Endodermal cell (in vitro differentiated cells): Measurements from ENCODE around the gene SPATA31C1. TPM values are rescaled to one million over a fixed set of nuclear protein-coding genes. Genes with fewer than 3 reads are reported as not detected.

Source experiments
- DNase-seq: peaks from one replicate; pipeline ENCODE4 v3.0.0-alpha.2; 2017
- H3K27ac ChIP-seq: 2 replicates; pipeline ENCODE4 v1.5.1; 2013; ENCODE audit warnings: mild to moderate bottlenecking, low read depth, low read length, moderate library complexity
- H3K27me3 ChIP-seq: 2 replicates; pipeline ENCODE4 v1.6.1; 2013; ENCODE audit warnings: mild to moderate bottlenecking, low read length, moderate library complexity; ENCODE audit not compliant: insufficient read depth, control insufficient read depth, poor library complexity, severe bottlenecking
- H3K36me3 ChIP-seq: 2 replicates; pipeline ENCODE4 v1.7.0; 2013; ENCODE audit warnings: mild to moderate bottlenecking, low read length, moderate library complexity; ENCODE audit not compliant: control insufficient read depth, insufficient read depth
- H3K4me1 ChIP-seq: one replicate; pipeline ENCODE4 v1.7.0; 2013; ENCODE audit warnings: low read length; ENCODE audit not compliant: control insufficient read depth, insufficient read depth
- H3K4me3 ChIP-seq: 2 replicates; pipeline ENCODE4 v1.5.1; 2013; ENCODE audit warnings: mild to moderate bottlenecking, low read length, moderate library complexity
- H3K9ac ChIP-seq: 2 replicates; pipeline ENCODE4 v1.6.1; 2013; ENCODE audit warnings: mild to moderate bottlenecking, low read length, moderate library complexity; ENCODE audit not compliant: poor library complexity, severe bottlenecking; ENCODE audit errors: extremely low read depth
- H3K9me3 ChIP-seq: 2 replicates; pipeline ENCODE4 v1.6.1; 2013; ENCODE audit warnings: mild to moderate bottlenecking, low read length, moderate library complexity; ENCODE audit not compliant: control insufficient read depth
- H3K27ac Mint-ChIP-seq: 2 replicates; pipeline ENCODE4 v1.8.0; 2020; ENCODE audit warnings: mixed read lengths
- H3K27me3 Mint-ChIP-seq: 2 replicates; pipeline ENCODE4 v1.8.0; 2021; ENCODE audit warnings: mild to moderate bottlenecking, mixed read lengths; ENCODE audit not compliant: insufficient read depth
- H3K36me3 Mint-ChIP-seq: 2 replicates; pipeline ENCODE4 v1.8.0; 2020; ENCODE audit warnings: low read depth, mixed read lengths
- H3K4me1 Mint-ChIP-seq: 2 replicates; pipeline ENCODE4 v1.8.0; 2020; ENCODE audit warnings: mixed read lengths
- H3K4me3 Mint-ChIP-seq: 2 replicates; pipeline ENCODE4 v1.8.0; 2020; ENCODE audit warnings: mild to moderate bottlenecking, moderate library complexity, mixed read lengths
- H3K9me3 Mint-ChIP-seq: 2 replicates; pipeline ENCODE4 v1.8.0; 2020; ENCODE audit warnings: mild to moderate bottlenecking, mixed read lengths
- CTCF ChIP-seq: fragments of 200-600 bp; sonication (generic); conservative IDR thresholded peaks from 2 replicates; pipeline ENCODE4 v1.5.0; 2021; ENCODE audit warnings: antibody characterized with exemption, mild to moderate bottlenecking
- WGBS, 2 experiments: methylation state at CpG; one replicate each; pipeline versions ENCODE4 v1.1.5 to v1.1.7; 2013; ENCODE audit warnings: missing lambda C conversion rate in 2 of 2, mixed read lengths in 1 of 2; ENCODE audit not compliant: insufficient coverage in 1 of 2, insufficient read length in 1 of 2; 5-methylcytosine and 5-hydroxymethylcytosine counted together
- total RNA-seq, 2 donors: library from RNA; stranded (reverse); fragmentation: NEBNext Ultra II Directional in 1 of 2; extraction: Animal tissue kit (Norgen Biotek cat#: 25700) in 1 of 2; gene quantifications; 2 replicates in 1 of 2; 3 replicates in 1 of 2; pipeline ENCODE4 v1.2.1, GENCODE V29; 2021

Gene SPATA31C1
- total RNA-seq, 2 donors from 2014 or later, result 0.09 TPM; not detected in 1

- H3K9ac ChIP-seq, result no peak overlapping the region
- H3K4me3 ChIP-seq, result no peak overlapping the region
- Mint-ChIP-seq H3K9me3 (peaks cover 8% of the 10 kb centered on the region), H3K4me3 (no peak overlapping the region), H3K36me3 (no peaks in the 10 kb centered on the region), H3K4me1 (peaks cover 10% of the 10 kb centered on the region), H3K27me3 (peaks cover 3% of the 10 kb centered on the region), H3K27ac (no peak overlapping the region)
- no peaks in the 10 kb centered on the region for H3K36me3 ChIP-seq
- H3K4me1 ChIP-seq, result no peaks in the 10 kb centered on the region
- no peak for TF ChIP-seq CTCF
- no peaks in the 10 kb centered on the region for H3K9me3 ChIP-seq
- peak; percentile 40 for DNase-seq
- no peaks in the 10 kb centered on the region for H3K27me3 ChIP-seq
- 91 to 93% methylated on average over 7 of the region's 7 CpGs for WGBS, 2 experiments
- no peak overlapping the region for H3K27ac ChIP-seq
Measured at GRCh38 chr9:87874304-87874623, 43.5 kb upstream of the SPATA31C1 start.

- Mint-ChIP-seq H3K36me3 (no peaks in the 10 kb centered on the region), H3K4me1 (peaks cover 10% of the 10 kb centered on the region), H3K9me3 (peaks cover 8% of the 10 kb centered on the region), H3K27ac (no peak overlapping the region), H3K4me3 (no peak overlapping the region), H3K27me3 (peaks cover 3% of the 10 kb centered on the region)
- Histone ChIP-seq H3K9ac (no peak overlapping the region), H3K27me3 (no peaks in the 10 kb centered on the region), H3K36me3 (no peaks in the 10 kb centered on the region), H3K9me3 (no peaks in the 10 kb centered on the region), H3K4me1 (no peaks in the 10 kb centered on the region), H3K4me3 (no peak overlapping the region), H3K27ac (no peak overlapping the region)
- no peak for DNase-seq
- TF ChIP-seq CTCF, result no peak
Measured at GRCh38 chr9:87875060-87875459, 42.7 kb upstream of the SPATA31C1 start.

- no peaks in the 10 kb centered on the region for H3K9me3 ChIP-seq
- DNase-seq, result peak; percentile 45
Measured at GRCh38 chr9:87875831-87876545, 41.8 kb upstream of the SPATA31C1 start.

More at GRCh38 chr9:87875831-87876545, 41.8 kb upstream of the SPATA31C1 start:
- no peak for TF ChIP-seq CTCF
- Histone ChIP-seq H3K4me1 (no peaks in the 10 kb centered on the region), H3K4me3 (no peak overlapping the region), H3K27ac (no peak overlapping the region), H3K9ac (no peak overlapping the region), H3K36me3 (no peaks in the 10 kb centered on the region), H3K27me3 (no peaks in the 10 kb centered on the region)
- 77 to 82% methylated on average over 4 to 5 of the region's 5 CpGs for WGBS, 2 experiments
- Mint-ChIP-seq H3K36me3 (no peaks in the 10 kb centered on the region), H3K27ac (no peak overlapping the region), H3K4me1 (peaks cover 10% of the 10 kb centered on the region), H3K27me3 (peaks cover 3% of the 10 kb centered on the region), H3K9me3 (peaks cover 8% of the 10 kb centered on the region), H3K4me3 (no peak overlapping the region)
